WTC11 (cell line): ENCODE data around the gene RXRA. TPM values are rescaled to one million over a fixed set of nuclear protein-coding genes. Genes with fewer than 3 reads are reported as not detected.

Source experiments
- ATAC-seq: fragments of 200-7000 bp; cut with Tn5 transposase; 2 replicates; pipeline ENCODE4 v1.10.0; 2021; ENCODE audit warnings: mild to moderate bottlenecking, moderate library complexity
- CTCF ChIA-PET: fragments of 300-600 bp; sonication (Branson Sonifier 250); formaldehyde crosslinking; loops from one replicate; lab custom pipeline; 2021; ENCODE audit warnings: antibody characterized with exemption; lab: Charles Lee
- POLR2A ChIA-PET: fragments of 350-600 bp; sonication (Branson Sonifier 250); formaldehyde crosslinking; loops from one replicate; lab custom pipeline; 2021; ENCODE audit warnings: antibody characterized with exemption; lab: Charles Lee
- DNase-seq: peaks from one replicate; pipeline ENCODE4 v3.0.0; 2021; ENCODE audit warnings: low spot score
- H3K27ac Mint-ChIP-seq: 2 replicates; pipeline ENCODE4 v1.8.0; 2021; ENCODE audit warnings: mixed read lengths
- H3K27me3 Mint-ChIP-seq: 2 replicates; pipeline ENCODE4 v1.8.0; 2021; ENCODE audit warnings: low read depth, mild to moderate bottlenecking, moderate library complexity, mixed read lengths
- H3K36me3 Mint-ChIP-seq: 2 replicates; pipeline ENCODE4 v1.8.0; 2021; ENCODE audit warnings: mixed read lengths
- H3K4me1 Mint-ChIP-seq: 2 replicates; pipeline ENCODE4 v1.8.0; 2022; ENCODE audit warnings: mixed read lengths
- H3K4me3 Mint-ChIP-seq: 2 replicates; pipeline ENCODE4 v1.8.0; 2021; ENCODE audit warnings: mild to moderate bottlenecking, moderate library complexity, mixed read lengths
- H3K9me3 Mint-ChIP-seq: 2 replicates; pipeline ENCODE4 v1.8.0; 2021; ENCODE audit warnings: mixed read lengths
- AR ChIP-seq: fragments of 250-450 bp; sonication (Bioruptor Pico); IDR thresholded peaks from 2 replicates; pipeline ENCODE4 v1.9.0; 2021; ENCODE audit warnings: mild to moderate bottlenecking
- ATF1 ChIP-seq: sonication (generic); formaldehyde crosslinking; IDR thresholded peaks from 2 replicates; pipeline ENCODE4 v1.8.1; 2023; ENCODE audit warnings: mild to moderate bottlenecking, moderate library complexity, missing genetic modification reagents
- ATF2 ChIP-seq: sonication (generic); formaldehyde crosslinking; IDR thresholded peaks from 2 replicates; pipeline ENCODE4 v1.8.1; 2022; ENCODE audit warnings: low read depth, missing genetic modification reagents, borderline replicate concordance
- E2F1 ChIP-seq: sonication (generic); formaldehyde crosslinking; IDR thresholded peaks from 2 replicates; pipeline ENCODE4 v1.8.0; 2022; ENCODE audit warnings: mild to moderate bottlenecking, missing genetic modification reagents
- ETV6 ChIP-seq: sonication (generic); formaldehyde crosslinking; IDR thresholded peaks from 2 replicates; pipeline ENCODE4 v1.8.1; 2022; ENCODE audit warnings: mild to moderate bottlenecking, missing genetic modification reagents
- GTF2I ChIP-seq: fragments of 250-450 bp; sonication (Bioruptor Pico); conservative IDR thresholded peaks from 2 replicates; pipeline ENCODE4 v1.4.0; 2021; ENCODE audit warnings: mild to moderate bottlenecking
- HMGA2 ChIP-seq: fragments of 250-450 bp; sonication (Bioruptor Pico); IDR thresholded peaks from 2 replicates; pipeline ENCODE4 v1.4.0; 2021; ENCODE audit warnings: mild to moderate bottlenecking, moderate library complexity
- HMGXB4 ChIP-seq: sonication (generic); formaldehyde crosslinking; IDR thresholded peaks from 2 replicates; pipeline ENCODE4 v1.8.1; 2023; ENCODE audit warnings: mild to moderate bottlenecking, moderate library complexity, missing genetic modification reagents
- MAX ChIP-seq: sonication (generic); formaldehyde crosslinking; IDR thresholded peaks from 2 replicates; pipeline ENCODE4 v1.8.0; 2022; ENCODE audit warnings: mild to moderate bottlenecking, missing genetic modification reagents
- MXD4 ChIP-seq: fragments of 250-450 bp; sonication (Bioruptor Pico); IDR thresholded peaks from 2 replicates; pipeline ENCODE4 v1.8.0; 2021; ENCODE audit warnings: mild to moderate bottlenecking, moderate library complexity, borderline replicate concordance
- MYBL2 ChIP-seq: sonication (generic); formaldehyde crosslinking; IDR thresholded peaks from 2 replicates; pipeline ENCODE4 v1.8.1; 2023; ENCODE audit warnings: mild to moderate bottlenecking, moderate library complexity, missing genetic modification reagents
- NR3C1 ChIP-seq: sonication (generic); formaldehyde crosslinking; conservative IDR thresholded peaks from 2 replicates; pipeline ENCODE4 v1.8.1; 2023; ENCODE audit warnings: low read depth, mild to moderate bottlenecking, missing genetic modification reagents
- PRRX2 ChIP-seq: fragments of 250-450 bp; sonication (Bioruptor Pico); IDR thresholded peaks from 2 replicates; pipeline ENCODE4 v1.8.0; 2021; ENCODE audit warnings: mild to moderate bottlenecking
- ZMAT4 ChIP-seq: fragments of 250-450 bp; sonication (Bioruptor Pico); IDR thresholded peaks from 2 replicates; pipeline ENCODE4 v1.9.0; 2021; ENCODE audit warnings: mild to moderate bottlenecking
- ZNF121 ChIP-seq: sonication (generic); formaldehyde crosslinking; IDR thresholded peaks from 2 replicates; pipeline ENCODE4 v1.8.0; 2023; ENCODE audit warnings: missing genetic modification reagents
- ZNF138 ChIP-seq: sonication (generic); formaldehyde crosslinking; conservative IDR thresholded peaks from 2 replicates; pipeline ENCODE4 v1.8.1; 2022; ENCODE audit warnings: mild to moderate bottlenecking, moderate library complexity, missing genetic modification reagents
- ZNF219 ChIP-seq: sonication (generic); formaldehyde crosslinking; IDR thresholded peaks from 2 replicates; pipeline ENCODE4 v1.8.0; 2023; ENCODE audit warnings: missing genetic modification reagents, mild to moderate bottlenecking, borderline replicate concordance
- ZNF423 ChIP-seq: fragments of 250-450 bp; sonication (Bioruptor Pico); IDR thresholded peaks from 2 replicates; pipeline ENCODE4 v2.1.2; 2022; ENCODE audit warnings: mild to moderate bottlenecking, moderate library complexity
- ZNF512 ChIP-seq: sonication (generic); formaldehyde crosslinking; IDR thresholded peaks from 2 replicates; pipeline ENCODE4 v1.8.1; 2022; ENCODE audit warnings: missing genetic modification reagents, borderline replicate concordance
- ZNF532 ChIP-seq: fragments of 250-450 bp; sonication (Bioruptor Pico); IDR thresholded peaks from 2 replicates; pipeline ENCODE4 v1.9.0; 2021; ENCODE audit warnings: mild to moderate bottlenecking, borderline replicate concordance
- ZNF671 ChIP-seq: fragments of 250-450 bp; sonication (Bioruptor Pico); IDR thresholded peaks from 2 replicates; pipeline ENCODE4 v1.8.0; 2021; ENCODE audit warnings: mild to moderate bottlenecking
- total RNA-seq: library from RNA; stranded (reverse); gene quantifications from 3 replicates; pipeline ENCODE4 v1.2.3, GENCODE V29; 2021

Gene RXRA
- total RNA-seq, 1 experiment from 2014 or later = 27.5 TPM

GRCh38 chr9:134304690-134305089, 21.6 kb upstream of the RXRA start (continued):
- TF ChIP-seq HMGXB4 (CRISPR knock-in tag) (no peak), ZNF532 (CRISPR knock-in tag) (no peak), MXD4 (CRISPR knock-in tag) (no peak), ATF2 (CRISPR knock-in tag) (no peak)

GRCh38 chr9:134305533-134305932, 20.7 kb upstream of the RXRA start:
- ATAC-seq = no peak
- no peaks in the 10 kb centered on the region for H3K4me1 Mint-ChIP-seq
- no peak for DNase-seq
- no peak overlapping the region for H3K4me3 Mint-ChIP-seq
- peaks cover 4% of the 10 kb centered on the region; the same call in 1 of the 2 replicates for H3K9me3 Mint-ChIP-seq
- H3K27ac Mint-ChIP-seq = no peak overlapping the region
- no peaks in the 10 kb centered on the region for H3K27me3 Mint-ChIP-seq
- H3K36me3 Mint-ChIP-seq = no peaks in the 10 kb centered on the region
- POLR2A ChIA-PET = no interaction called here
- CTCF ChIA-PET = no interaction called here
- TF ChIP-seq MAX (no peak), ZNF138 (CRISPR knock-in tag) (no peak), ZMAT4 (CRISPR knock-in tag) (no peak), ZNF121 (CRISPR knock-in tag) (no peak), ZNF423 (no peak), ZNF512 (CRISPR knock-in tag) (no peak), ATF1 (CRISPR knock-in tag) (no peak), GTF2I (CRISPR knock-in tag) (no peak), NR3C1 (CRISPR knock-in tag) (no peak), HMGA2 (no peak), ZNF671 (CRISPR knock-in tag) (no peak), E2F1 (CRISPR knock-in tag) (no peak), ETV6 (no peak), ZNF219 (no peak), PRRX2 (CRISPR knock-in tag) (no peak), MYBL2 (CRISPR knock-in tag) (no peak), AR (CRISPR knock-in tag) (no peak)
